Smooth muscle cell (in vitro differentiated cells): Measurements from ENCODE around the gene C6orf15. TPM values are rescaled to one million over a fixed set of nuclear protein-coding genes. Genes with fewer than 3 reads are reported as not detected.

Source experiments
- DNase-seq: peaks from one replicate; lab custom pipeline; 2025; ENCODE audit not compliant: unreplicated experiment; lab: John Stamatoyannopoulos, UW
- H2AFZ ChIP-seq: fragments of 200-600 bp; sonication (generic); 2 replicates; pipeline ENCODE4 v1.6.0; 2016; ENCODE audit warnings: antibody characterized with exemption, low read depth, mild to moderate bottlenecking
- H3F3A ChIP-seq: fragments of 200-600 bp; sonication (generic); 2 replicates; pipeline ENCODE4 v1.6.0; 2017; ENCODE audit warnings: antibody characterized with exemption, low read depth
- H3K27ac ChIP-seq: fragments of 200-600 bp; sonication (generic); 2 replicates; pipeline ENCODE4 v1.5.1; 2016; ENCODE audit warnings: low read depth, mild to moderate bottlenecking
- H3K27me3 ChIP-seq: fragments of 200-600 bp; sonication (generic); 2 replicates; pipeline ENCODE4 v1.6.1; 2016; ENCODE audit warnings: low read depth, mild to moderate bottlenecking
- H3K36me3 ChIP-seq: fragments of 200-600 bp; sonication (generic); 2 replicates; pipeline ENCODE4 v1.5.1; 2016; ENCODE audit warnings: low read depth
- H3K4me1 ChIP-seq: fragments of 200-600 bp; sonication (generic); 2 replicates; pipeline ENCODE4 v1.5.1; 2016; ENCODE audit warnings: low read depth
- H3K4me2 ChIP-seq: fragments of 200-600 bp; sonication (generic); 2 replicates; pipeline ENCODE4 v1.6.0; 2016; ENCODE audit warnings: mild to moderate bottlenecking
- H3K4me3 ChIP-seq: fragments of 200-600 bp; sonication (generic); 2 replicates; pipeline ENCODE4 v1.5.1; 2016; ENCODE audit warnings: mild to moderate bottlenecking
- H3K79me2 ChIP-seq: fragments of 200-600 bp; sonication (generic); 2 replicates; pipeline ENCODE4 v1.6.0; 2016; ENCODE audit warnings: low read depth, mild to moderate bottlenecking
- H3K9ac ChIP-seq: fragments of 200-600 bp; sonication (generic); 2 replicates; pipeline ENCODE4 v1.6.0; 2016; ENCODE audit warnings: low read depth
- H3K9me3 ChIP-seq: fragments of 200-600 bp; sonication (generic); replicated peaks from 2 replicates; pipeline ENCODE4 v1.5.1; 2016; ENCODE audit warnings: low read depth
- H4K20me1 ChIP-seq: fragments of 200-600 bp; sonication (generic); 2 replicates; pipeline ENCODE4 v1.6.0; 2016; ENCODE audit warnings: low read depth
- CTCF ChIP-seq: fragments of 200-600 bp; sonication (generic); IDR thresholded peaks from 2 replicates; pipeline ENCODE4 v1.5.1; 2017; ENCODE audit warnings: borderline replicate concordance, mild to moderate bottlenecking, antibody characterized with exemption; ENCODE audit not compliant: insufficient read depth, poor library complexity, severe bottlenecking
- WGBS: methylation state at CpG from one replicate; pipeline ENCODE4 v1.1.7; 2016; ENCODE audit warnings: low lambda C conversion rate; 5-methylcytosine and 5-hydroxymethylcytosine counted together
- polyA plus RNA-seq: library from polyadenylated mRNA; unstranded; fragments of >200 nt; fragmentation: Nextera tagmentation; extraction: Ambion mirVana; gene quantifications from 2 replicates; pipeline ENCODE4 v1.2.1, GENCODE V29; 2016
- total RNA-seq: library from RNA; depleted of rRNA; stranded (reverse); fragments of >200 nt; gene quantifications from 2 replicates; pipeline ENCODE4 v1.2.3, GENCODE V29; 2014

The C6orf15 gene
- total and polyA plus RNA-seq, 2 experiments from 2014 or later = 0.94 to 1.5 TPM

GRCh38 chr6:31144970-31145340 lies 32.6 kb upstream of the C6orf15 start:
- Histone ChIP-seq H3K79me2 (no peaks in the 10 kb centered on the region), H3K9ac (no peak overlapping the region), H3K4me3 (no peak overlapping the region), H3K9me3 (no peaks in the 10 kb centered on the region), H4K20me1 (no peaks in the 10 kb centered on the region), H3K27me3 (no peaks in the 10 kb centered on the region), H3K4me2 (no peak overlapping the region), H3K27ac (no peak overlapping the region), H3K36me3 (no peaks in the 10 kb centered on the region), H2AFZ (no peak overlapping the region), H3K4me1 (peaks cover 8% of the 10 kb centered on the region), H3F3A (no peaks in the 10 kb centered on the region)
- WGBS = 79% methylated on average over 11 of the region's 11 CpGs
- TF ChIP-seq CTCF = no peak
- no peak for DNase-seq

- no peaks in the 10 kb centered on the region for H3K36me3 ChIP-seq
- WGBS = 95% methylated on average over 18 of the region's 18 CpGs
- no peak overlapping the region for H3K27ac ChIP-seq
- no peaks in the 10 kb centered on the region for H3F3A ChIP-seq
- no peak overlapping the region for H3K4me2 ChIP-seq
- H2AFZ ChIP-seq = no peak overlapping the region
- DNase-seq = no peak
- no peaks in the 10 kb centered on the region for H3K79me2 ChIP-seq
- TF ChIP-seq CTCF = no peak
- no peak overlapping the region for H3K9ac ChIP-seq
- H3K4me1 ChIP-seq = peaks cover 8% of the 10 kb centered on the region
- H4K20me1 ChIP-seq = no peaks in the 10 kb centered on the region
- H3K27me3 ChIP-seq = no peaks in the 10 kb centered on the region
- no peak overlapping the region for H3K4me3 ChIP-seq
- no peaks in the 10 kb centered on the region for H3K9me3 ChIP-seq
Measured at GRCh38 chr6:31144296-31144969, 32.1 kb upstream of the C6orf15 start.

- no peak for TF ChIP-seq CTCF
- Histone ChIP-seq H3K4me2 (no peak overlapping the region), H3K27ac (no peak overlapping the region), H3K9me3 (no peaks in the 10 kb centered on the region), H3K4me1 (peaks cover 8% of the 10 kb centered on the region), H4K20me1 (no peaks in the 10 kb centered on the region), H3K9ac (no peak overlapping the region), H3K4me3 (no peak overlapping the region), H3F3A (no peaks in the 10 kb centered on the region), H2AFZ (no peak overlapping the region), H3K79me2 (no peaks in the 10 kb centered on the region), H3K27me3 (no peaks in the 10 kb centered on the region), H3K36me3 (no peaks in the 10 kb centered on the region)
- 27% methylated on average over 11 of the region's 11 CpGs for WGBS
- DNase-seq = no peak
Measured at GRCh38 chr6:31143148-31143547, 30.8 kb upstream of the C6orf15 start.

- Histone ChIP-seq H3K27ac (no peak overlapping the region), H3F3A (no peaks in the 10 kb centered on the region), H3K79me2 (no peaks in the 10 kb centered on the region), H2AFZ (no peak overlapping the region), H3K4me1 (peaks cover 8% of the 10 kb centered on the region), H3K36me3 (no peaks in the 10 kb centered on the region), H4K20me1 (no peaks in the 10 kb centered on the region), H3K4me3 (no peak overlapping the region), H3K27me3 (no peaks in the 10 kb centered on the region), H3K9ac (no peak overlapping the region), H3K9me3 (no peaks in the 10 kb centered on the region), H3K4me2 (no peak overlapping the region)
- TF ChIP-seq CTCF = no peak
- WGBS = 60% methylated on average over 2 of the region's 2 CpGs
- DNase-seq = no peak
Measured at GRCh38 chr6:31142361-31142761, 30.0 kb upstream of the C6orf15 start.
